ENCODE results near the gene RHBDD3.

Gene RHBDD3

DNA sequence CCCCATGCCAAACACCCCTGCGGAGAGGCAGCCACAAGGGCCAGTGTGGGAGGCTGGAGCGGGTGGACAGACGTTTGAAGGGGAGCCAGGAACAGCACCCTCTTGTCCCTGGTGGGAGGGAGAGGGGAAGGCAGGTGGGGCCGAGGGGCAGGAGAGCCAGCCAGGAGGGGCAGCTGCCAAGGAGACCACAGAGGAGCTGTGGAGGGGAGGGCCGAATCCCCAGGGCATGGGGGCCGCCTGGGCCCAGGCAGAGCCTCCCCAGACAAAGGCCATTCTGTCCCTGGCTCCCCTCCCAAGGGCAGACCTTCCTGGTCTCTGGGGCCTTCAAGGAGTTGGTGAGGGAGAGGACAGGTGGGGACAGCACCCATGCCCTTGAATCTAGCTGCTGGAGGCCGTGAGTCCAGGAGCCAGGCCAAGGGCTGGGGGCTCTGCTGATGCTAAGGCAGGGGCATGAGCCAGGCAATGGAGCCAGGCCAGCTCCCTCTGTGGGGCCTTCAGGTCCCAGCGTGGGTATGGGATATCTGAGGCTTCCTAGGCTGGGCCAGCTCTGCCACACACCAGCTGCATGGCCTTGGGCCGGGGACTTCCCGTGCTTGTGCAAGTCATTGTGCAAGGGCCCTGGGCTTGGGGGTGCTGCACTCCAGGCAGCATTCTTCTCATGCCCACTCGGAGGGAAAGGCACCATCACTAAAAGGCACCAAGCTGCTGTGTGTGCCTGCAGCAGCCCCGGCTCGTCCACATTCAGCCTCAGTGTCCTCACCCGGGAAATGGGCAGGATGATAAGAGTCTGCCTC lies 50.7 kb downstream of the RHBDD3 start:
- no peak for DNase-seq

DNA sequence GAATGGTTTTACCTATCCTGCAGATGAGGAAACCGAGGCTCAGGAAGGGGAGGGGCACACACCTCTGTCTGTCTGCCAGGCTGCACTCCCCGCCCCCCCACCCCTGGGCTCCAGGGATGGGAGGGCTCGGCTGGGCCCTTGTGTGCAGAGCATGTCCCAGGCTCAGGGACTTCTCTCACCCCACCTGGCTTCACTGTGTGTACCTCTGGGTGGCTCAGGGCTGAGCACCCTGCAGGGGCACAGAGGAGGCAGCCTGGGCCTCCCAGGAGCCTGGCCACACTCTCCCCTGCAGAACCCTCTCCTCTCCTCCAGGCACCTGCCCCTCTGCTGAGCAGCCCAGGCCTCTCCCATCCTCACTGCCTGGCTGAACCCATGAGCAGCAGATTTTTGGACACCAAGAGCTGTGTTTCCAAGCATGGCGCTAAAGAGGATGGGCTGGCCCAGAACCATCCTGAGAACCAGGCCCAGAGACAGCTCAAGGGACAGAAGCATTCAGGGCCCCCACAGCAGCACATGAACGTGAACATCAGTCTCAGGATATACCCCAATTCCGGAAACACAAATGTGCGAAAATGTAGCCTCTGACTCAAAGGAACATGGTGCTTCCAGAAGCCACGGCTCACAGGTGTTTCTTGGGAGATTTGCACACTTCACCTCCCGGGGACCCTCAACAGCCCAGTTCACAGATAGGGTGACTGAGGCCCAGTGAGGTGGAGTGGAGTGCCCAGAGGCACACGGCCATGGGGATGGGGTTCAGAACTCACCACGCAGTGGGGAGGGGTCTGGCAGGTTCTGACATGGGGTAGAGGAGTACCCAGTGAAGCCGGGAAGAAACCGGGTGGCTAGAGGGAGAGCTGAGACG lies 51.5 kb downstream of the RHBDD3 start:
- DNase-seq, result no peak

DNA sequence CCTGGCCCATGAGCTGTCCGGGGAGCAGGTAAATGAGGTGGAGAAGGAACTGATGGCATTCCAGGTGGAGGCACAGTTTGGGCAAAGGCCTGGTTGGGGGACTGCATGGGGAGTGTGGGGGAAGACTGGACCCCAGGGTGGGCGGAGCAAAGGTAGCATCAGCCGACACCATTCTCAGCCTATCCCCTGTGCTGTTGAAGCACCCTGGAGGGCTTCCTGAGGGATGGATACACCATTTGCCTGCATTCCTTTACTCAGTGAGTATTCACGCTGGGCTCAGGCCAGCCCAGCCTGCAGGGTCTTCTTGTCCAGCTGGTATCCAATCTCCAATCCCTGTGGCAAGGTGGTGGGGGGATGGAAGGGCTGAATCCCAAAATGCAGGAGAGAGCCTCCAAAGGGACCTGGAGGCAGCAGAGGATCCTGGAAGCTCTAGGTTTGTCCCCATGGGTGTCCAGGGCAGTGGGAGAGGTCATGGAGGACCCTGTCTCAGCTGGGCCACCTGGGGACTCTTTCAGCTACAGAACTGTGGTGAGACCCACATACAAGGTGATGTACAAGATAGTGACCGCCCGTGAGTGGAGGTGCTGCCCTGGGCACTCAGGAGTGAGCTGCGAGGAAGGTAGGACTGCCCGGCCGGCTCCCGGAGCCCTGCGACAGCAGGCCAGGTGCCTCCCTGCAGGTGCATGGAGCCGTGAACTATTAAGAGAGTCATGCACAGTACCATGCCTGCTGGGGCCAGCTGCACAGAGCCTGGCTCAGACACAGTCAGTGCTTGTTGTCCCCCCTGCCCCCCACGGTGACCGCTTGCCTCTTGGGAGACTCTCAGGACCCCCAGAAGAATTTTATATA lies 52.5 kb downstream of the RHBDD3 start:
- no peak for DNase-seq

DNA sequence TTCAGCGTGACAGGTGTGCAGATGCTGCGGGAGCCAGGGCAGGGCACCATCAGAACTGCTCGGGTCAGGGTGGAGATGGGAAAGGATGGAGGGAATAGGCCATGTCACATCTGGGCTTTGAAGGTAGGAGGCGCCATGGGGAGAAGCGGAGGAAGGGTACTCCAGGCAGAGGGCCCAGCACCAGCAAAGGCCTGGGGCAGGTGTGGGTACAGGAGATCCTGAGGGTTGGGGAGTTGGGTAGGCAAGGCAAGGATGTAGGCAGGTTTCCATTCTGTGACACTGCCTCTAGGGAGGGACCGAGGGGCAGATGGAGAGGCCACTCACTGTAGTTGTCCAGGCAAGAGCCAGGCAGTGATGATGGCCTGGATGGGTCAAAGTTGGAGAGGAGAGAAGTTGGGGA lies 53.5 kb downstream of the RHBDD3 start:
- no peak for DNase-seq

DNA sequence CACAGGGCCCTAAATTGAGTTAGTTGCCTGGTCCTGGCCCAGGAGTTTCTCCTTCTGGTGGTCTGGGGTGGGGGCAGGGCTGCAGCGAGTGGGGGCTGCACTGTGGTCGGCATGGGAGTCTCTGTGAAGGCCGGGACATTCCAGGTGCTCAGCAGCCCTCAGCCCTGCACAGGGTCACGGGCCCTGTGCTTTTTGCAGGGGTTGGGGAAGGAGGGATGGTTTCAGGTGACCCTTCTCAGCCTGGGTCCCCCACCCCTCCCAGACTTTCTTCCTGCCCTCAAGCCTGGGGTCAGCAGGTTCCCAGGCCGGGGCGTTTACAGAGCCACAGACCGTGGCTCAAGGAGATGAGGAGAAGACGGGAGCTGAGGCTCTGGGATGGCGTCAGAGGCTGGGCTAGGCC lies 54.3 kb downstream of the RHBDD3 start:
- DNase-seq, result no peak

DNA sequence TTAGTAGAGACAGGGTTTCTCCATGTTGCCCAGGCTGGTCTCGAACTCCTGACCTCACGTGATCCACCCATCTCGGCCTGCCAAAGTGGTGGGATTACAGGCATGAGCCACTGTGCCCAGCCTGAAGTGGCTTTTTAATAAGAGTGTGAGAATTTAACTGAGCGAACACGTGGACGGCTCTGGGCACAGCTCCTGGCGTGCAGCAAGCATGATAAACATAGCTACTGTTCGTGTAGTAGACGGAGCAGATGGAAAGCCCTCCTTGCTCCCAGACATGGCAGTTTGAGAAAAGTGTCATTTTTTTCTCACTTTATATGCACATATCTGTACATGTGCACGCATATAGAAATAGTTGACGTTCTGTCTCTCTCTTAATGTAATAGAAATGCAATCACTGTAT lies 55.0 kb downstream of the RHBDD3 start:
- no peak for DNase-seq

DNA sequence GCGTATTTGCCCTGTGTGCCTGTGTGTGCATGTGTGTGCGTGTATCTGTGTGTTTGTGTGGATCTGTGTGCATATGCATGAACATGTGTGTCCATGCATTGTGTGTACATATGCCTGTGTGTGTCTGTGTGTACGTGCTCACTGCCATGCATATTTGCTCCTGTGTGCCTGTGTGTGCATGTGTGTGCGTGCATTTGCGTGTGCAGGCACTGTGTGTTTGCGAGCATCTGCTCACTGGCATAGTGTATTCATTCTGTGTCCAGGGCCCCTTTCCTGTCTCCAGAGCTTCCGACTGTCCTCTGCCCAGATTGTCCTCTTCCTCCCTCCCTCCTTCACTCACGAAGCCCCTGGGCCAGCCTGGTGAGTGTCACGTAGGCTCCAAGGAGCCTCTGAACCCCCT lies 56.3 kb downstream of the RHBDD3 start:
- no peak for DNase-seq

DNA sequence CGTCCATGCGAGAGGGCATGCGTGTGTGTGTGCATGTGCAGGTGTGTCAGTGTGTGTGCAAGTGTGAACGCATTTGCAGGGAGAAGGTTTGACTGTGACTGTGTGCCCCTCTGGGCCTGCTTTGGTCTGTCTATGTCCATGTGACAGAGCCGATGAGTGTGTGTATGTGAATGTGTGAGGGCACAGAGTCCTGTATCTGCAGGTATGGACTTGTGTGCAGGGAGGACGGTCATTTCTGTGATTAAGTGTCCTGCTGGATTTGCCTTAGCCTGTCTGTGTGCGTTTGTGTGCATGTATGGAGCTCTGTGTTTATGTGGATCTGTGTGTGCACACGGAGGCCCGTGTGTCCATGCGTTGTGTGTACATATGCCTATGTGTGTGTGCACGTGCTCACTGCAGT lies 56.7 kb downstream of the RHBDD3 start:
- DNase-seq, result no peak

Data from NCI-H2171 (cell line).